Stimulated activated naive B cell treated with anti-CD40 and anti-IgM and Interleukin-4, amounts not matched to agents 10 μg/mL and 1 μg/mL and 100 μg/mL, for 72 hours (primary cell): ENCODE measurements around the gene APOBEC3B.

ENCODE experiments used
- ATAC-seq, 2 donors: fragments of 150-1000 bp; cut with Tn5 transposase; replicated peaks; 2 replicates each; pipeline ENCODE4 v1.10.0; 2021; ENCODE audit warnings: moderate library complexity in 1 of 2
- DNase-seq: peaks from one replicate; pipeline ENCODE4 v3.0.0; 2021
- H3K27ac Mint-ChIP-seq: one replicate; pipeline ENCODE4 v1.8.0; 2022; ENCODE audit warnings: mild to moderate bottlenecking, mixed read lengths
- H3K27me3 Mint-ChIP-seq, 2 donors: one replicate each; pipeline ENCODE4 v1.8.0; 2022; ENCODE audit warnings: mixed read lengths in 2 of 2
- H3K36me3 Mint-ChIP-seq, 2 donors: one replicate each; pipeline ENCODE4 v1.8.0; 2022; ENCODE audit warnings: mixed read lengths in 2 of 2, mild to moderate bottlenecking in 1 of 2
- H3K4me1 Mint-ChIP-seq, 2 donors: one replicate each; pipeline ENCODE4 v1.8.0; 2022; ENCODE audit warnings: mixed read lengths in 2 of 2, mild to moderate bottlenecking in 1 of 2
- H3K4me3 Mint-ChIP-seq, 2 donors: one replicate each; pipeline ENCODE4 v1.8.0; 2022; ENCODE audit warnings: mild to moderate bottlenecking in 2 of 2, mixed read lengths in 2 of 2, moderate library complexity in 1 of 2
- H3K9me3 Mint-ChIP-seq, 2 donors: one replicate each; pipeline ENCODE4 v1.8.0; 2022; ENCODE audit warnings: mixed read lengths in 2 of 2, mild to moderate bottlenecking in 1 of 2

Gene APOBEC3B

GRCh38 chr22:38981992-38982927 lies at the start of gene APOBEC3B:
Gene APOBEC3B, plus strand, starts transcription at chr22:38982347. Its CDS starts 107 bp downstream, at chr22:38982454.
- ATAC-seq (peak; percentile 76 to 81), DNase-seq (peak; percentile 81)
- peaks cover 2 to 4% of the 10 kb centered on the region in 2 donors for H3K9me3 Mint-ChIP-seq
- peaks cover 0 to 4% of the 10 kb centered on the region in 2 donors for H3K36me3 Mint-ChIP-seq
- H3K4me3 Mint-ChIP-seq = peak within 1 kb of the TSS; percentile 85 to 93
- H3K4me1 Mint-ChIP-seq = peaks cover 31 to 34% of the 10 kb centered on the region in 2 donors
- peak within 1 kb of the TSS; percentile 95 for H3K27ac Mint-ChIP-seq
- peaks cover 0 to 4% of the 10 kb centered on the region in 2 donors for H3K27me3 Mint-ChIP-seq

GRCh38 chr22:38935023-38935422 lies 47.1 kb upstream of the APOBEC3B start:
- Mint-ChIP-seq H3K27me3 (peaks cover 37 to 40% of the 10 kb centered on the region in 2 donors), H3K9me3 (no peaks in the 10 kb centered on the region), H3K36me3 (no peaks in the 10 kb centered on the region), H3K4me3 (no peak overlapping the region), H3K27ac (no peak overlapping the region), H3K4me1 (peaks cover 5 to 17% of the 10 kb centered on the region in 2 donors)
- ATAC-seq (no peak), DNase-seq (no peak)

GRCh38 chr22:38935616-38936015 lies 46.5 kb upstream of the APOBEC3B start:
- no peak for DNase-seq
- Mint-ChIP-seq H3K27ac (no peak overlapping the region), H3K27me3 (peaks cover 37 to 40% of the 10 kb centered on the region in 2 donors), H3K36me3 (no peaks in the 10 kb centered on the region), H3K4me3 (no peak overlapping the region), H3K9me3 (no peaks in the 10 kb centered on the region), H3K4me1 (peaks cover 6 to 17% of the 10 kb centered on the region in 2 donors)
- no peak for ATAC-seq

- Mint-ChIP-seq H3K36me3 (no peaks in the 10 kb centered on the region), H3K27ac (no peak overlapping the region), H3K4me1 (peaks cover 15 to 24% of the 10 kb centered on the region in 2 donors), H3K27me3 (peaks cover 37 to 40% of the 10 kb centered on the region in 2 donors), H3K9me3 (no peaks in the 10 kb centered on the region), H3K4me3 (no peak overlapping the region)
- no peak for ATAC-seq
- DNase-seq = no peak
Measured at GRCh38 chr22:38936562-38936961, 45.6 kb upstream of the APOBEC3B start.

GRCh38 chr22:38937036-38937435 lies 45.1 kb upstream of the APOBEC3B start:
- Mint-ChIP-seq H3K36me3 (no peaks in the 10 kb centered on the region), H3K27me3 (peaks cover 37 to 40% of the 10 kb centered on the region in 2 donors), H3K4me3 (no peak overlapping the region), H3K27ac (no peak overlapping the region), H3K9me3 (no peaks in the 10 kb centered on the region), H3K4me1 (peaks cover 20 to 28% of the 10 kb centered on the region in 2 donors)
- no peak for DNase-seq
- no peak for ATAC-seq

GRCh38 chr22:38937541-38937940 lies 44.6 kb upstream of the APOBEC3B start:
- no peak overlapping the region for H3K4me3 Mint-ChIP-seq
- H3K27ac Mint-ChIP-seq = peak overlapping the region; percentile 11
- H3K27me3 Mint-ChIP-seq = peaks cover 33 to 38% of the 10 kb centered on the region in 2 donors
- no peaks in the 10 kb centered on the region for H3K9me3 Mint-ChIP-seq
- no peaks in the 10 kb centered on the region for H3K36me3 Mint-ChIP-seq
- no peak for ATAC-seq
- DNase-seq = no peak
- peaks cover 25 to 30% of the 10 kb centered on the region in 2 donors for H3K4me1 Mint-ChIP-seq

GRCh38 chr22:38938221-38938620 lies 43.9 kb upstream of the APOBEC3B start:
- DNase-seq (no peak), ATAC-seq (no peak)
- no peaks in the 10 kb centered on the region for H3K36me3 Mint-ChIP-seq
- peak overlapping the region; percentile 11 for H3K27ac Mint-ChIP-seq
- H3K4me1 Mint-ChIP-seq = peaks cover 32 to 35% of the 10 kb centered on the region in 2 donors
- H3K4me3 Mint-ChIP-seq = no peak overlapping the region
- peaks cover 32 to 33% of the 10 kb centered on the region in 2 donors for H3K27me3 Mint-ChIP-seq
- no peaks in the 10 kb centered on the region for H3K9me3 Mint-ChIP-seq

GRCh38 chr22:38938925-38939324 lies 43.2 kb upstream of the APOBEC3B start:
- Mint-ChIP-seq H3K4me1 (peaks cover 39 to 41% of the 10 kb centered on the region in 2 donors), H3K9me3 (no peaks in the 10 kb centered on the region), H3K27ac (no peak overlapping the region), H3K36me3 (no peaks in the 10 kb centered on the region), H3K27me3 (peaks cover 31 to 32% of the 10 kb centered on the region in 2 donors), H3K4me3 (no peak overlapping the region)
- ATAC-seq (no peak), DNase-seq (no peak)

GRCh38 chr22:38940811-38941384 lies 41.2 kb upstream of the APOBEC3B start:
- peaks cover 53 to 55% of the 10 kb centered on the region in 2 donors for H3K4me1 Mint-ChIP-seq
- peak overlapping the region; percentile 92 for H3K27ac Mint-ChIP-seq
- peak overlapping the region; percentile 48 to 78 for H3K4me3 Mint-ChIP-seq
- DNase-seq = no peak
- no peaks in the 10 kb centered on the region for H3K36me3 Mint-ChIP-seq
- peak; percentile 15 to 28 for ATAC-seq
- peaks cover 1 to 4% of the 10 kb centered on the region in 2 donors for H3K9me3 Mint-ChIP-seq
- H3K27me3 Mint-ChIP-seq = peaks cover 20% of the 10 kb centered on the region in 2 donors

GRCh38 chr22:38941488-38941987 lies 40.6 kb upstream of the APOBEC3B start:
- Mint-ChIP-seq H3K9me3 (peaks cover 1 to 4% of the 10 kb centered on the region in 2 donors), H3K4me1 (peaks cover 51 to 52% of the 10 kb centered on the region in 2 donors), H3K27me3 (peaks cover 16 to 26% of the 10 kb centered on the region in 2 donors), H3K36me3 (no peaks in the 10 kb centered on the region), H3K4me3 (peak overlapping the region; percentile 48 to 78), H3K27ac (peak overlapping the region; percentile 92)
- DNase-seq = peak; percentile 87
- ATAC-seq = peak; percentile 93 to 96

GRCh38 chr22:38942702-38943101 lies 39.4 kb upstream of the APOBEC3B start:
- peaks cover 3 to 4% of the 10 kb centered on the region in 2 donors for H3K9me3 Mint-ChIP-seq

GRCh38 chr22:38943201-38943600 lies 38.9 kb upstream of the APOBEC3B start:
- Mint-ChIP-seq H3K4me1 (peaks cover 56 to 68% of the 10 kb centered on the region in 2 donors), H3K36me3 (peaks cover 0 to 2% of the 10 kb centered on the region in 2 donors), H3K4me3 (peak overlapping the region; percentile 48 to 70), H3K27me3 (peaks cover 14 to 27% of the 10 kb centered on the region in 2 donors), H3K9me3 (peaks cover 3 to 4% of the 10 kb centered on the region in 2 donors), H3K27ac (peak overlapping the region; percentile 70)
- ATAC-seq (no peak), DNase-seq (no peak)

More at GRCh38 chr22:38942702-38943101, 39.4 kb upstream of the APOBEC3B start:
- peaks cover 18 to 31% of the 10 kb centered on the region in 2 donors for H3K27me3 Mint-ChIP-seq
- H3K36me3 Mint-ChIP-seq = peaks cover 0 to 2% of the 10 kb centered on the region in 2 donors
- ATAC-seq = no peak
- H3K4me1 Mint-ChIP-seq = peaks cover 55 to 63% of the 10 kb centered on the region in 2 donors
- H3K27ac Mint-ChIP-seq = peak overlapping the region; percentile 70
- no peak for DNase-seq
- H3K4me3 Mint-ChIP-seq = peak overlapping the region; percentile 48 to 65

- peaks cover 58 to 69% of the 10 kb centered on the region in 2 donors for H3K4me1 Mint-ChIP-seq
- peak overlapping the region in 1 of 2 donors; percentile 48 for H3K4me3 Mint-ChIP-seq
- H3K9me3 Mint-ChIP-seq = peaks cover 3 to 4% of the 10 kb centered on the region in 2 donors
- peaks cover 12 to 24% of the 10 kb centered on the region in 2 donors for H3K27me3 Mint-ChIP-seq
- DNase-seq (no peak), ATAC-seq (no peak)
- no peak overlapping the region for H3K27ac Mint-ChIP-seq
- H3K36me3 Mint-ChIP-seq = peaks cover 0 to 2% of the 10 kb centered on the region in 2 donors
Measured at GRCh38 chr22:38943882-38944281, 38.3 kb upstream of the APOBEC3B start.

GRCh38 chr22:38944653-38945052 lies 37.5 kb upstream of the APOBEC3B start:
- DNase-seq (no peak), ATAC-seq (no peak)
- Mint-ChIP-seq H3K4me3 (no peak overlapping the region), H3K27me3 (peaks cover 9 to 25% of the 10 kb centered on the region in 2 donors), H3K9me3 (peaks cover 3 to 4% of the 10 kb centered on the region in 2 donors), H3K36me3 (peaks cover 0 to 2% of the 10 kb centered on the region in 2 donors), H3K27ac (no peak overlapping the region), H3K4me1 (peaks cover 58 to 69% of the 10 kb centered on the region in 2 donors)
